GM21526 (cell line): ENCODE data around the gene ST6GAL1.
"Not testable (repeated sequence)": the region's sequence is repeated elsewhere in the genome, so short reads cannot be mapped to it uniquely, and the experiment has no call there.

Experiments
- ATAC-seq: cut with Tn5 transposase; IDR thresholded peaks from one replicate; pipeline ENCODE4 v1.9.1; 2021; ENCODE audit warnings: moderate library complexity; ENCODE audit not compliant: unreplicated experiment, low FRiP score

The ST6GAL1 gene

DNA sequence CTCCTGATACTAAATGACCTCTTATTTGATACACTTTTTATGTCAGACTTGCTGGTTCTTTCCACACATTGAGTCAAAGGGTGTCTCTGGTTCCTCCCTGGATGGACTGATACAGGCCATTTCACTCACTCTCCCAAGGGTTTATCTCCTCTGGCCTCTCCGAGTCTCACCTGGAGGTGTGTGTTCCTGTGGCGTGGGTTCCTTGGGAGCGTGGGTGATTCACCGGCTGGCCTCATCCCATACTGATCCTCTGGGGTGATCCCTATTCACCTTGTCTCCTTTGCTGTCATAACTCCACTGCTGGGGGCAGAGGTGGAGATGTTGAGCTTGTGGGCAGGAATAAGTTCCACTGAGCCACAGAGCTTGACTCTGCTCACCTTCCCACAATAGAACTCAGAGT is 61.1 kb downstream of the ST6GAL1 start:
- no peak for ATAC-seq

DNA sequence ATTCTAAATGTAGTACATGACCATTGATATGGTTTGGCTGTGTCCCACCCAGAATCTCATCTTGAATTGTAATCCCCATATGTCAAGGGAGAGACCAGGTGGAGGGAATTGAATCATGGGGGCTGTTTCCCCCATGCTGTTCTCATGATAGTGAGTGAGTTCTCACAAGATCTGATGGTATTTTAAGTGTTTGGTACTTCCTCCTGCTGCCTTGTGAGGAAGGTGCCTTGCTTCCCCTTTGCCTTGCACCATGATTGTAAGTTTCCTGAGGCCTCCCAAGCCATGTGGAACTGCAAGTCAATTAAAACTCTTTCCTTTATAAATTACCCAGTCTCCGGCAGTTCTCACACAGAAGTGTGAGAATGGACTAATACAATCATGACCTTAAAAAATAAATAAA is 61.8 kb downstream of the ST6GAL1 start:
- ATAC-seq, result not testable (repeated sequence)

DNA sequence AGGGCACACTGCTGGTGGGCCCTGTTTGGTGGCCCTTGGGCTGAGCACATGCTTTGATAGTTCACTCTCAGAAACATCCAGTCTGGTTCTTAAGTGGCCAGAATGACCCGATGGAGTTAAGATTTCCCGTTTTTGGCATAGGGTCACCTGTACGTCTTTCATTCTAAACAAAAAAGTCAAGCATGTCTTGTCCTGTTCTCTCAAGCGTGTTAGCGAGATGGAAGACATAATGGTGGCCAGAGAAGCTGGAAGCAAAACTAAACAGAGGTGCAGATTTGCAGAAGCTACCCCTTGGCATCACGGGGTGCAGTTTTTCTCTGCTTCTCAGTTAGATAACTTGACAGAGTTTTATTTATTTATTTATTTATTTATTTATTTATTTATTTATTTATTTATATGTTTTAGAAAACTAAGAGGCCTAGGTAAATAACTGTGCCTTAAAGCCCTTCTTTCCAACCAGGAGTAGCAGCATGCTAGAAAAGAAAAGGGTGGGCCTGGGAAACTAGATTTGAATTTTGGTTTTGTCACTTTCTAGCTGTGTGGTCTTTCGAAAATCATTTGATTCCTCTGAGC is 63.0 kb downstream of the ST6GAL1 start:
- no peak for ATAC-seq

DNA sequence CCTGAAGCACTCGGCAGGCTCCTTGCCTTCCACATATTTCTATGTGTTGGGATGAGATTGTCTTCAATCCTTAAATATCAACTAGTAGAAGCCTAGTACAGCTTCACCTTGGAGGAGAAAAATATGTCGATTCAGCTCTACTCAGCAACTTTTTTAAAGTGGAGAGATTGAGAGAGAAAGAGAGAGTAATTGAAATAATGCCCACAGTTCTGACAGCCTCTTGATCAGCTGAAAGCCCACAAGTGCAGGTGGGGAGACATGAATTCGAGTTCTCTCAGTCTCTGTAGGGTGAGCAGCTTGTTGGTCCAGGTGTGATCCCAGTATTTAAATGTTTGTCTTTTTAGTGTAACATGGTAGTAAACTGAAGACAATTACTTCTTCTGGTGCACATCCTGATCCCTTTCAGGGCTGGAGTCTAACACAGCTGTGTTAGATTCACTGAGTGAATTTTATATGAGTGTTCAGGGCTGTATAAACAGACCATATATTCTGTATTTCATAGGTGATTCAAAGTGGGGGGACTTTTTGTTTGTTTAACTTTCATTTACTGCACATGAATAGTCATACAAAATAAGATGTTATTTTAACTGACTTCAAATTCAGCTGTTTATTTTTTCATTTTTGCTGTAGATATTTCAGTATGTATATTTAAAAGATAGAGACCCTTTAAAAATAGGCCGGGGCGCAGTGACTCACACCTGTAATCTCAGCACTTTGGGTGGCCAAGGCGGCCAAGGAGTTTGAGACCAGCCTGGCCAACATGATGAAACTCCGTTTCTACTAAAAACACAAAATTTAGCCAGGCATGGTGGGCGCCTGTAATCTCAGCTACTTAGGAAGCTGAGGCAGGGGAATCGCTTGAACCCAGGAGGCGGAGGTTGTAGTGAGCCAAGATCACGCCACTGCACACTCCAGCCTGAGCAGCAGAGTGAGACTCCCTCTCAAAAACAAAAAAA is 64.0 kb downstream of the ST6GAL1 start:
- no peak for ATAC-seq

DNA sequence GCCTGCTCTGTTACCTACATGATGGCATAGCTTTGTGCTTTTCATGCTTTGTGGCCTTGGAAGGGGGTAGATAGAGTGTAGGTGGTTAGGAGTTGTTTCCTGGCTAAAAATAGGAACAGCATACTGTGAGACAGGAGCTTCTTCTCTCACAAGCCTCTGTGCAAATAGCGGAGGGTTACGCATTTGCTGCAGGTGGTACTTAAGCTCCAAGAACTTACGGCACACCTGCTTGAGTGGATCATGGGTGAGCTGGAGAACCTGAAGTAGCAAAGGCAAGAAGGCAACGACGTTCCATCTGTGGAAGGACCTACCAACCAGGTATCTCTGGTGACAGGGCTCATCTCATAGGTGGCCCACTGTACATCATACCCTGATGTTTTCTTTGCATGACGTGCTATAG is 66.0 kb downstream of the ST6GAL1 start:
- no peak for ATAC-seq

DNA sequence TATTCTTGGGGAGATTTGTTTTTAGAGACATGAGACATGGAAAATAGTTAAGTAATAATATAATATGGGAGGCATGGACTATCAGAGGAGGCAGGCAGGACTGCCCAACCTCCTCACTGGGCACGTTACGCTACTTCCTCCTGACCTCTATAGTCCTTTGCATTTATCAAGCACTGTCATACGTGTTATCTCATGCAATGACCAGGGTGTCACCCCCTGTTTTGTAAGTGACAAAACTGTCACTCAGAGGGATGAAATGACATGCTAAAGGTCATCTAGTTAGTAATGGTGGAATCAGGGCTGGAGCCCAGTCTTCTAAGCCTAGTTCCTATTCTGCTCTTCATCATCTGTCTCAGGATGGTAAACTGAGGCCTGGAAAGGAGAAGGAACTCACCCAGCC is 66.7 kb downstream of the ST6GAL1 start:
- no peak for ATAC-seq

DNA sequence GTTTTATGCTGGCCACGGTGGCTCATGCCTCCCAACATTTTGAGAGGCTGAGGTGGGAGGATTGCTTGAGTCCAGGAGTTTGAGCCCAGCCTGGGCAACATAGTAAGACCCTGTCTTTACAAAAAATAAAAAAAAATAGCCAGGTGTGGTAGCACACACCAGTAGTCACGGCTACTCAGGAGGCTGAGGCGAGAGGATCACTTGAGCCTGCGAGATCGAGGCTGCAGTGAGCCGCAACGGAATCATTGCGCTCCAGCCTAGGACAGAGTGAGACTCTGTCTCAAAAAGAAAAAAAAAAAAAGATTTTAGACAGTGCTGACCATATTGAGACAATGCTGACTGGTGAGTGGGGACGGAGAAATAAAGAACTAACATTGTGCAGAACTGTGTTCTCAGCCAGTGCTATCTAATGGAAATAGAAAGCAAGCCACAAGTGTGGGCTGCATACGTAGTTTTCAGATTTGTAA is 67.2 kb downstream of the ST6GAL1 start:
- no peak for ATAC-seq

DNA sequence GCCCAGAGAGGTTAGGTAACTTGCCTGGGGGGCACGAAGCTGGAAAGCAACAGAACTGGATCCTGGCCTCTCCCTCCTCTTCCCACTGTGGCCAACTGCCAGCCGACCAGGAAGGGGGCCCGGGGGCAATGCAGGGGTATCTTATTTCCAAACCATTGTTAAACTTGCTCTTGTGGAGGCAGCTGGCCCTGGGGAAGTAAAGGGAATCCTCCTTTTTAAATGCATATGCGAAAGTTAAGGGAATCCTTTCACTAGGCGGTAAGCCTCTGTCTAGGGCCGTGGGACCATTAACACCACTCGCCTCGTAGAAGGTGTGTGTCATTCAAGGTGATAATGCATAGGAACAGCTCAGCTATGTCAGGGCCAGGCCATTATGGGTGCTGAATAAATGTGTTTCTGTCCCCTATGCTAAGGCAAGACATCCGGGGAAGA is 68.6 kb downstream of the ST6GAL1 start:
- ATAC-seq, result no peak

DNA sequence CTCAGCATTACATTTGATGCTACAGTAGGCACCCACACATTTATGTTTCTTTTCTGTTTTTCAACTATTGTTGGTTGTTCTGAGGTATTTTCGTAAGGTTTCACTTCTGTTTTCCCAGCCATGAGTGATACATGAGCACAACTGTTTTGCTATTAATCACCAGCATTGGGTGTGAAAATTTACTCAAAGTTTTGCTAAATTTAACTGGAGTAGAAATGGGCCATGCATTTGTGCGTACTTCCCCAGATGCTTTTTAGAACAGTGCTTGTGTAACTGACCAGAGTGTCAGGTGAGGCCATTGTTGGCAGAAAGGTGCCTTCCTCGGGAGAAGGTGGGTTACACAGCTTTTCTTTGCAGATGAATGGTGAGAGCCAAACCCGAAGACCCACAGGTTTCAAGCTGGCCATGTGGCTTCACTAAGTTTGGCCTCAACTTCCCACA is 70.4 kb downstream of the ST6GAL1 start:
- peak; percentile 55 for ATAC-seq

DNA sequence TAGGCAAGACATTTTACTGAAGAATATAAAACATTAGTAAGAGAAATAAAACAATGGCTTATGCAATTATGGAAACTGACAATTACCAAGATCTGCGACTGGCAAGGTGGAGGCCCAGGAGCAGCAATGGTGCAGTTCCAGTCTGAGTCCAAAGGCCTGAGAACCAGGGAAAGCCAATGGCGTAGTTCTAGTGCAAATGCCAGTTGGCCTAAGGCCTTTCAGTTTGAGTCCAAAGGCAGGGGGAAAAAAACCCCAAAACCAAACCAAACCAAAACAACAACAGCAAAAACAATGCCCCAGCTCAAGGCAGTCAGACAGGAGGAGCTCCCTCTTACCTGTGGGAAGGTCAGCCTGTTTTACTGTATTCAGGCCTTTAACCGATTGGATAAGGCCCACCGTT is 72.6 kb downstream of the ST6GAL1 start:
- ATAC-seq, result no peak

DNA sequence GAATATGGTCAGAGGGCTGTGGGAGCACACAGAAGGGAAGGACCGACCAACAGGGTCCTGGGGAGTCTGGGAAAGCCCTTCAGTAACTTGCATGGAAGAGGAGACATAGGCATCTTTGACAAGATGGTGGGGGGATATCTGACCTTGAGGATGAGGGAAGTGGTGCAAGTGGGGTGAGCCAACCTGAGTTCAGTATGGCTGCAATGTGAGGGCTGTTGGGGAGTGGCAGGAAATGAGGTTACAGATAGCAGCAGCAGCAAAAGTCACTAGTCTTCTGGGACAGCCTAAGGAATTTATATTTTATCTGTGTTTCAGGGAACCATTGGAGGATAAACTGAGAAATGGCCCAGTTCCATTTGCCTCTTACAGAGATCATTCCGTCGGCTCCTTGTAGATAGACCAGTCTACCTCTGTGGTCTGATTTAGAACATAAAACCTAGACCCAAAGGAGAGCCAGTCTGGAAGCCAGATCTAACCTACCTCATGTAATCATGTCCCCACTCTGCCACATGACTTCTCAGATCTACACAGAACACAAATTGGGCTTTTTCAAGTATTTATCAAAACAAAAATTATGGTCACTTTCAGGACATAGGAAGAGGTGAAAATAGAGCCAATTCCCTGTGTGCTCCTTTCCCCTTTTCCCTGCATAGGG is 75.6 kb downstream of the ST6GAL1 start:
- ATAC-seq, result no peak

DNA sequence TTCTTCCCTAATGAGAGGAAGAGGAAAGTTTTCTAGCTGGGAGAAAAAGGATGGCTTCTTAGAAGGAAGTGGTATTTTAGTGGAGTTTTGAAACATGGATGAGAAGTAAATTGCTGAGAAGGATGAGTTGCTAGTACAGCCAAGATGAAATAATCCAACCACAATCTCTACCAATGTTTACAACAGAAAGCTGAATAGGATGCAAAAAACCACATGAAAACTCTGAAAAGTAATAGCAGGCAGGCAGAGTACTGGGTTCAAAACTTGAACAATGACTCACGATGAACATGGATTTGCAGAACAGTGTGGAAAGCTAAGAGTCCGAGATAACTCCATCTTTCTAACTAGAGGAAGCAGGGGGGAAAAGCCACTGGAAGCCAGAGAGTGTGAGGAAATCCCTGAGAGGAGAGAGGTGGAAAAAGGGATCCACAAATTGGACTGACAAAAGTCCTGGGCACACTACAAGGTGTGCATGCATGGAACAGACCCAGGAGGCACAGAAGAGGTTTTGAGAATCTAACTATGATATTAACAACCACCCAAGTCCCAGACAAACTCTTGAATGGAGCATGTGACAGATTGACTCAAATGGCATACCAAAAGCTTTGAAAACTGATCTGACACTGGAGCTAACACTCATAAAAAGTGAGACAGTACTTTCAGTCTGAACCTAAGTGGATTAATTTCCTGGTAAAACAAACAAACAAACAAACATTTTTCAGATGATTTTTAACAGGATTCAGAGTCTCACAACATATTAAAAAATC is 76.7 kb downstream of the ST6GAL1 start:
- ATAC-seq, result no peak

DNA sequence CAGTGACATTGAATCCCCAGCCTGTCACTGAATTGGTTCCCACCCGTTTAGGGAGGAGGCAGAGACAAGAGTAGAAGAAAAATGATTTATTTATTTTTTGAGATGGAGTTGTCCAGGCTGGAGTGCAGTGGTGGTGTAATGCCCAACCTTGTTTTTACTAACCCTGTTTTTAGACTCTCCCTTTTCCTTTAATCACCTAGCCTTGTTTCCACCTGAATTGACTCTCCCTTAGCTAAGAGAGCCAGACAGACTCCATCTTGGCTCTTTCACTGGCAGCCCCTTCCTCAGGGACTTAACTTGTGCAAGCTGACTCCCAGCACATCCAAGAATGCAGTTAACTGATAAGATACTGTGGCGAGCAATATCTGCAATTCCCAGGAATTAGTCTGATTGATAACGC is 80.1 kb downstream of the ST6GAL1 start:
- ATAC-seq, result not testable (repeated sequence)

DNA sequence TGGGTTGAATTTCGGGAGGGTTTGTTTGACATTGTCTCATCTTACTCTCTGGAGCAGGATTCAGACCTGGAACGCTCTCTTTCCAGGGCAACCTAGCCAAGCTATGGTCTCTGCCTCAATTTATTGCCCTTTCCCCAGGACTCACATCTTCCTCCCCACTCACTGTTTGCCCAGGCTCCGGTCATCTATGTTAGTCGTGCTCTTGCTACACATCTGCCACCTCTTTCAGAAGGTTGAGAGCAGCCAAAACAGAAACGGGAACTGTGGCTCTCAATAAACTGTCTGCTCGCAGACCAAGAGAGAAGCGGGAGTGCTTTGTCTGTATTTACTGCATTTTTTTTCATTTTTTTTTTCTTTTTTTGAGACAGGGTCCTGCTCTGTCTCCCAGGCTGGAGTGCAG is 81.6 kb downstream of the ST6GAL1 start:
- peak; percentile 54 for ATAC-seq

DNA sequence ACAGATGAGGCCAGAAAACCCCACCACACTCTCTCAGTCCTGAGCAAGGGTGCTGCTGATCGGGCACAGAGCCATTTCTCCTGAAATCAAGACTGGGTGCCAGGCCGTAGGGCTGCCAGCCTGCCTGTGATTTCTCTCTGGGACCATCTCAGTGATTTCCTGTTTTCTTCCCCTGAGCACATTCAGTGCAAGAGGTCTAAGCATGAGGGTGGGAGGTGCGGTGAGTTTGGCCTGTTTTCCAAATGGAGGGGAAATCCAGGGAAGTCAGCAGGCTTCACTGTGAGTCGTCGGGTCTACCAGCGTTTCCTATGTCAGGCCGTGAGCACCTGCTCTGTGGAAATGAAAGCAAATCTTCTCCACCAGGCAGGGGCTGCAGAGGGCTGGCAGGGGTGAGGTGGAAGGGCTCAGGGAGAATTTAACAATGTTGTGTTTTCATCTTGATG is 82.3 kb downstream of the ST6GAL1 start:
- ATAC-seq, result no peak

DNA sequence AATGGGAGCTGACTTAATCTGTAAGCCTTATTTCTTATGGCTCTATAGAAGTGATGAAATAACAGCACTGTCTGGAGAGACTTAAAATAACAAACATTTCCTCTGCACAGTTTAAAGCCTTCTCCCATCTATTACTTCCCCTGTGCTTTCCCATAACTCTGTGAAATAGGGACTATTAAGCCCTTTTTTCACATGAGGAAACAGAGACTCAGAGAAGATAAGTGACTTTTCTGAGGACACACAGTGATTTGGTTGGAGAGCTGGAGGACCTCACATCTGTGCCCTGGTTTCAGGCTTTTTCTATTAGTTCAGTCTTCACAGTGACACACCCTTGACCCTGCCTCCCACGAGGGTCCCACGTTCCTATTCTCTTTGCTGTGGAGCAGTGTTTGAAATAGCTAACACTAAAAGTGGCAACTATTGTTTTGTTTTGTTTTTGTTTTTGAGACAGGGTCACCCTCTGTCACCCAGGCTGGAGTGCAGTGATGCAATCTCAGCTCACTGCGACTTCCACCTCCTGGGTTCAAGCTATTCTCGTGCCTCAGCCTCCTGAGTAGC is 82.9 kb downstream of the ST6GAL1 start:
- no peak for ATAC-seq

DNA sequence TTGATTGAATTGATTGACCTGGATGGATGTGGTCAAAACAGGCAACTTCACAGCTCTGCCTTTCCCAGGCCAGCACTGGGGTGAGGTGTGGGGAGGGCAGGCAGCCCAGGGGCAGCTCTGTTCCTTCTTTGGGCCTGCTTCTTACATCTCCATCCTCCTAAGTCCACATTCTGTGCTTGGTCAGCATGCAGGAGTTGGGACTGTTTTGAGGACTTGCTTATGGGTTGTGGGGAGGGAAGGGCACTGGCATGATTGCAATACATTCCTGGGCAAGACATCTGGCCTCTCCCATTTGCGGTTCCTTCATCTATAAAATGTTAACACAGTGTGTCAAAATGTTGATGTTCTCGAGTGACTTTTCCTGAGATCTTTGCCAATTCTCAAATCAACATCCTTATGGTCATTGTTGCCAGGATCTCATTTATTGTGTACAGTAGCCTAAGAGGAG is 84.1 kb downstream of the ST6GAL1 start:
- no peak for ATAC-seq

DNA sequence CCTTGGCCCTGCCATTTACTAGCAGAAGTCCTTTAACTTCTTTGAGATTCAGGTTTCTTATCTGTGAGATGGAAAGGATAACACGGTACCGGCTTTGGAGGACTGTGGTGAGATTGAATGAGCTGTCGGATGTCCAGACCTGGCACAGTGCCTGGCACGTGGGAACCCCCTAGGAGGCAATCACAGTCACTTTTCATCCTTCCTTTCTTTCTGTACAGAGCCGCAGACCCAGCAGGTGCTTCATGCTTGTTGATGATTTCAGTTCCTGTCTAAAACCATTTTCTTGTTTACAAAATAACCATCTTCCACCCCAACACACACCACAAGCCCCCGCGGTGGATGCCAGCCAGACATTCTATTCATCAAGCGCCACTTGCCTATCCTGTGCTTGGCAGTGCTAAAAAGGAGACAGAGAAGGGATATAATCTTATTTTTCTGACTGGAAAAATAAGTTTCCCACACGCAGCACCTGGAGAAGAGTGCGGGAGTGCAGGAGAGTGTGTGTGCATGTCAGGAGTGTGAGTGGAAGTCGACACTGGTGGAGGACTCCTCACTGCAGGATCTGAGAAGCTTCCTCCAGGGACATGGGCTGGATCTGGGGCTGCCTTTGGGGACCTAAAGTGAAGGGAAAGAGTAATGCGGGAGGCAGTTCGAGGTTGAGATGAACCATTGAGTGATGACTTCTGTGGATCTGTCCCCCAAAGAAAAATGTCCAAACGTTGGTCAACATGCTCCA is 85.7 kb downstream of the ST6GAL1 start:
- peak; percentile 45 for ATAC-seq

DNA sequence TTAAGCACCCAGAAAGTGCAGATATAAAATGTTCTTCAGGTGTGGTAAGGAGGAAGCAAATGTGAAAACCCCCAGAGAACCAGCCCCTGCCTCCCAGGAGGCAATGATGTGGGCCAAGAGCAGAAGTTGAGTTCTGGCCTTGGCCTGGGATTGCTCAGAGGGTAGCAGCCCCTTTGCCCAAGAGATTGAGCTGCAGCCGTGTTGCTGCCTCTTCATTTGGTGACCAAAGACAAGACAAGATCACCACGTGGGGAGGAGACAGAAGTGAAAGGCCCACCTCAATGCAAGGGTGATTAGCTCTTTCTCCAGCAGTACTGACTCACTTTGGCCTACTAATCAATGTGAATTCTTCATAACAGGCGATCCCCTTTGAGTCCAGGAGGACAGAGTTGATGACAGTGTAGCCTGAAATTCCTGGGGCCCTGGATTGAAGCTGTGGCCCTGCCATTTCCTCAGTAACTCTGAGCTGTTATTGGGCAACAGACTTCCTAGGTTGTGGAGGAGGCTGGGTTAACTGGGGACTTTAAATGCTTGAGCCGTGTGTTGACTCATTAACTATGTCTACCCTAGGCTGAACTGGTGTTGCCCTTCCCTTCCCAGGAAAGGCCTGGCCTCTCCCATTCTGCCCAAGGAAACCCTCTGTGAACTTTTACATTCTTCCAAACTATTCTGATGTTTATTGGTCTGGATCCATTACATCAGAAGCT is 86.5 kb downstream of the ST6GAL1 start:
- no peak for ATAC-seq
